ENCODE measurements around the gene DNTT.

DNA sequence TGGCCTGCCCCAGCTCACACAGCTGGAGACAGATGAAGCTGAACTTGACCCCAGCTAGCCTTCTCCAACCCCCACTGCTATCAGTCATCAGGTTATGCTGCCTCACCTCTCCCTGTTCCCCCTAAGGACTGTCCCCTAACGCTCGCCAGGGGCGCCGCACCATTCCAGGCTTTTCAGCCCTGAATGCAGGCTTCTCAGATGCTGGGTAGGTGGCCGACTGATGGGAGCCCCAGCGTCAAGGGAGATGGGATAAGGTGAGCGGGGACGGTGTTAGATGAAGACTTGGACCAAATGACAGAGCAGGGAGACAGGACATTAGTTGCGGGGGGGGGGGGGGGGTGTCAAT, 70.4 kb downstream of the DNTT start:
- TF ChIP-seq, protein P1, sequence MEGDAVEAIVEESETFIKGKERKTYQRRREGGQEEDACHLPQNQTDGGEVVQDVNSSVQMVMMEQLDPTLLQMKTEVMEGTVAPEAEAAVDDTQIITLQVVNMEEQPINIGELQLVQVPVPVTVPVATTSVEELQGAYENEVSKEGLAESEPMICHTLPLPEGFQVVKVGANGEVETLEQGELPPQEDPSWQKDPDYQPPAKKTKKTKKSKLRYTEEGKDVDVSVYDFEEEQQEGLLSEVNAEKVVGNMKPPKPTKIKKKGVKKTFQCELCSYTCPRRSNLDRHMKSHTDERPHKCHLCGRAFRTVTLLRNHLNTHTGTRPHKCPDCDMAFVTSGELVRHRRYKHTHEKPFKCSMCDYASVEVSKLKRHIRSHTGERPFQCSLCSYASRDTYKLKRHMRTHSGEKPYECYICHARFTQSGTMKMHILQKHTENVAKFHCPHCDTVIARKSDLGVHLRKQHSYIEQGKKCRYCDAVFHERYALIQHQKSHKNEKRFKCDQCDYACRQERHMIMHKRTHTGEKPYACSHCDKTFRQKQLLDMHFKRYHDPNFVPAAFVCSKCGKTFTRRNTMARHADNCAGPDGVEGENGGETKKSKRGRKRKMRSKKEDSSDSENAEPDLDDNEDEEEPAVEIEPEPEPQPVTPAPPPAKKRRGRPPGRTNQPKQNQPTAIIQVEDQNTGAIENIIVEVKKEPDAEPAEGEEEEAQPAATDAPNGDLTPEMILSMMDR (conservative IDR thresholded peaks at IDR 0.05; ENCODE audit: low read length): no peak
- no peak for TF ChIP-seq EZH2phosphoT487 (IDR thresholded peaks at IDR 0.05; ENCODE audit: borderline replicate concordance, low read depth, low read length)

All from OCI-LY7 (cell line).